OCI-LY1 (cell line): ENCODE data around the gene FERMT3.

ENCODE experiments used
- H2AFZ ChIP-seq: fragments of 200-600 bp; sonication (generic), shearing (Covaris generic); 2 replicates; pipeline ENCODE4 v1.6.0; 2014; ENCODE audit warnings: antibody characterized with exemption, mild to moderate bottlenecking, low read length
- H3F3A ChIP-seq: fragments of 200-600 bp; sonication (generic), shearing (Covaris generic); 2 replicates; pipeline ENCODE4 v1.6.0; 2014; ENCODE audit warnings: mild to moderate bottlenecking, antibody characterized with exemption, low read length, moderate library complexity; ENCODE audit not compliant: insufficient read depth
- H3K27ac ChIP-seq: fragments of 200-600 bp; sonication (generic); 2 replicates; pipeline ENCODE4 v1.5.1; 2014; ENCODE audit warnings: low read length, mixed run types, mild to moderate bottlenecking, low read depth; ENCODE audit not compliant: poor library complexity, severe bottlenecking
- H3K27me3 ChIP-seq: fragments of 200-600 bp; sonication (generic); 2 replicates; pipeline ENCODE4 v1.6.0; 2014; ENCODE audit warnings: antibody characterized with exemption, mild to moderate bottlenecking, low read length, moderate library complexity; ENCODE audit not compliant: insufficient read depth
- H3K36me3 ChIP-seq: fragments of 200-600 bp; sonication (generic); 2 replicates; pipeline ENCODE4 v1.6.1; 2014; ENCODE audit warnings: mild to moderate bottlenecking, antibody characterized with exemption, low read length, moderate library complexity, mixed read lengths; ENCODE audit not compliant: insufficient read depth
- H3K4me1 ChIP-seq: fragments of 200-600 bp; sonication (generic); 2 replicates; pipeline ENCODE4 v1.5.1; 2014; ENCODE audit warnings: mild to moderate bottlenecking, low read length, moderate library complexity; ENCODE audit not compliant: insufficient read depth, severe bottlenecking
- H3K4me2 ChIP-seq: fragments of 200-600 bp; sonication (generic), shearing (Covaris generic); 2 replicates; pipeline ENCODE4 v1.6.1; 2014; ENCODE audit warnings: low read length
- H3K4me3 ChIP-seq: fragments of 200-600 bp; sonication (generic); 2 replicates; pipeline ENCODE4 v1.5.1; 2014; ENCODE audit warnings: low read length, low read depth, mild to moderate bottlenecking, mixed read lengths; ENCODE audit not compliant: poor library complexity, severe bottlenecking
- H3K79me2 ChIP-seq: fragments of 200-600 bp; shearing (Covaris generic); 2 replicates; pipeline ENCODE4 v1.6.1; 2016; ENCODE audit warnings: mixed run types, low read length, mixed read lengths; ENCODE audit not compliant: insufficient read depth
- H3K9ac ChIP-seq: fragments of 200-600 bp; sonication (generic), shearing (Covaris generic); 2 replicates; pipeline ENCODE4 v1.6.1; 2014; ENCODE audit warnings: mild to moderate bottlenecking, low read length, mixed read lengths
- H3K9me2 ChIP-seq: fragments of 200-600 bp; sonication (generic), shearing (Covaris generic); 2 replicates; pipeline ENCODE4 v1.6.1; 2014; ENCODE audit warnings: low read depth, mild to moderate bottlenecking, low read length, mixed read lengths
- H3K9me3 ChIP-seq: fragments of 200-600 bp; shearing (Covaris generic); 2 replicates; pipeline ENCODE4 v1.6.1; 2014; ENCODE audit warnings: low read length, mixed read lengths
- H4K20me1 ChIP-seq: fragments of 200-600 bp; sonication (generic), shearing (Covaris generic); 2 replicates; pipeline ENCODE4 v1.6.0; 2016; ENCODE audit warnings: mild to moderate bottlenecking, low read length; ENCODE audit not compliant: insufficient read depth
- CTCF ChIP-seq: fragments of 200-600 bp; sonication (generic), shearing (Covaris generic); IDR thresholded peaks from 2 replicates; pipeline ENCODE4 v1.5.1; 2017; ENCODE audit warnings: mild to moderate bottlenecking, antibody characterized with exemption, low read length, moderate library complexity, mixed read lengths
- EZH2 ChIP-seq: fragments of 200-600 bp; sonication (generic), shearing (Covaris generic); IDR thresholded peaks from 2 replicates; pipeline ENCODE4 v1.8.0; 2017; ENCODE audit warnings: borderline replicate concordance, mixed run types, mild to moderate bottlenecking, antibody characterized with exemption, low read length, moderate library complexity, mixed read lengths

The FERMT3 gene

GRCh38 chr11:64176751-64177150 lies 29.8 kb upstream of the FERMT3 start:
- H3K27ac ChIP-seq, result no peak overlapping the region
- H3K4me1 ChIP-seq, result peaks cover 7% of the 10 kb centered on the region
- no peaks in the 10 kb centered on the region for H3F3A ChIP-seq
- no peak overlapping the region for H3K9ac ChIP-seq
- H3K79me2 ChIP-seq, result no peaks in the 10 kb centered on the region
- peaks cover 7% of the 10 kb centered on the region; the same call in 1 of the 2 replicates for H3K36me3 ChIP-seq
- no peaks in the 10 kb centered on the region for H3K27me3 ChIP-seq
- H3K4me2 ChIP-seq, result no peak overlapping the region
- peaks cover 5% of the 10 kb centered on the region; the same call in 1 of the 2 replicates for H3K9me3 ChIP-seq
- TF ChIP-seq EZH2 (no peak), CTCF (no peak)
- H3K9me2 ChIP-seq, result no peaks in the 10 kb centered on the region
- no peak overlapping the region for H3K4me3 ChIP-seq
- no peak overlapping the region for H2AFZ ChIP-seq
- no peaks in the 10 kb centered on the region for H4K20me1 ChIP-seq

GRCh38 chr11:64178203-64178602 lies 28.3 kb upstream of the FERMT3 start:
- peaks cover 7% of the 10 kb centered on the region; the same call in 1 of the 2 replicates for H3K36me3 ChIP-seq
- no peaks in the 10 kb centered on the region for H3K79me2 ChIP-seq
- H3K4me2 ChIP-seq, result no peak overlapping the region
- H3K4me3 ChIP-seq, result no peak overlapping the region
- H4K20me1 ChIP-seq, result no peaks in the 10 kb centered on the region
- no peak overlapping the region for H2AFZ ChIP-seq
- H3K9ac ChIP-seq, result no peak overlapping the region
- H3F3A ChIP-seq, result no peaks in the 10 kb centered on the region
- H3K27me3 ChIP-seq, result no peaks in the 10 kb centered on the region
- H3K9me3 ChIP-seq, result peaks cover 5% of the 10 kb centered on the region; the same call in 1 of the 2 replicates
- peaks cover 21% of the 10 kb centered on the region for H3K4me1 ChIP-seq
- H3K9me2 ChIP-seq, result no peaks in the 10 kb centered on the region
- TF ChIP-seq CTCF (no peak), EZH2 (no peak)
- H3K27ac ChIP-seq, result no peak overlapping the region

- Histone ChIP-seq H4K20me1 (no peaks in the 10 kb centered on the region), H3K4me1 (peaks cover 30% of the 10 kb centered on the region), H3K79me2 (no peaks in the 10 kb centered on the region), H2AFZ (no peak overlapping the region), H3K4me2 (no peak overlapping the region), H3K9me2 (no peaks in the 10 kb centered on the region), H3K27me3 (no peaks in the 10 kb centered on the region), H3F3A (no peaks in the 10 kb centered on the region), H3K36me3 (peaks cover 7% of the 10 kb centered on the region; the same call in 1 of the 2 replicates), H3K9me3 (no peaks in the 10 kb centered on the region), H3K4me3 (no peak overlapping the region), H3K27ac (no peak overlapping the region), H3K9ac (no peak overlapping the region)
- TF ChIP-seq CTCF (no peak), EZH2 (no peak)
These were observed 27.4 kb upstream of the FERMT3 start for GRCh38 chr11:64178951-64179639.
